Transverse colon (tissue), 4 donors: Measurements from ENCODE around the gene ITIH5.

Experiments used
- CTCF ChIP-seq, 5 experiments: fragments of 200-600 bp in 3 of 5; fragments of 450-650 bp in 2 of 5; sonication (generic) in 3 of 5; IDR thresholded peaks; 1 replicate in 2 of 5; 2 replicates in 3 of 5; pipeline ENCODE4 v1.5.1; 2016 to 2017; ENCODE audit warnings: antibody characterized with exemption in 5 of 5, inconsistent platforms in 3 of 5, mild to moderate bottlenecking in 2 of 5, moderate library complexity in 1 of 5
- POLR2AphosphoS5 ChIP-seq, 3 donors: sonication (generic); formaldehyde crosslinking; IDR thresholded peaks; one replicate each; pipeline ENCODE4 v1.6.1; 2016; ENCODE audit warnings: antibody characterized with exemption in 3 of 3

- no peak for TF ChIP-seq CTCF (IDR thresholded peaks at IDR 0.05)
- TF ChIP-seq POLR2AphosphoS5 (IDR thresholded peaks at IDR 0.05) = no peak
Measured at GRCh38 chr10:7608001-7608400, 58.8 kb downstream of the ITIH5 start.
